Forelimb muscle (tissue), 1 donor: ENCODE data around the gene ATP2A2. TPM values are rescaled to one million over a fixed set of nuclear protein-coding genes. Genes with fewer than 3 reads are reported as not detected.

Source experiments
- DNase-seq: peaks from one replicate; pipeline ENCODE4 v3.0.0-alpha.2; 2013; ENCODE audit warnings: low read depth
- polyA plus RNA-seq: library from polyadenylated mRNA; unstranded; fragments of 120-200 nt; gene quantifications from one replicate; pipeline ENCODE4 v1.2.1, GENCODE V29; 2013; ENCODE audit not compliant: insufficient read length

ATP2A2 gene
- polyA plus RNA-seq, 1 donor: 635 TPM

- DNase-seq: no peak
Measured at GRCh38 chr12:110258466-110258865, 22.6 kb upstream of the ATP2A2 start.

- DNase-seq: no peak
Measured at GRCh38 chr12:110262442-110263388, 18.3 kb upstream of the ATP2A2 start.

GRCh38 chr12:110266381-110266960 lies 14.6 kb upstream of the ATP2A2 start:
- DNase-seq: no peak

- DNase-seq: peak; percentile 83
Measured at GRCh38 chr12:110266980-110267620, 13.9 kb upstream of the ATP2A2 start.

- DNase-seq: no peak
Measured at GRCh38 chr12:110269622-110270124, 11.4 kb upstream of the ATP2A2 start.

- no peak for DNase-seq
Measured at GRCh38 chr12:110270125-110270962, 10.7 kb upstream of the ATP2A2 start.

GRCh38 chr12:110271015-110271414 lies 10.0 kb upstream of the ATP2A2 start:
- DNase-seq: no peak

GRCh38 chr12:110277530-110278254 lies 3.4 kb upstream of the ATP2A2 start:
- no peak for DNase-seq

- no peak for DNase-seq
Measured at GRCh38 chr12:110278255-110278536, 2.9 kb upstream of the ATP2A2 start.

- DNase-seq: no peak
Measured at GRCh38 chr12:110279566-110280375, 1.3 kb upstream of the ATP2A2 start.

GRCh38 chr12:110280392-110280778 lies 662 bp upstream of the ATP2A2 start:
- no peak for DNase-seq

GRCh38 chr12:110281549-110282299 lies 677 bp downstream of the ATP2A2 start:
- DNase-seq: no peak

- DNase-seq: no peak
Measured at GRCh38 chr12:110282300-110282860, 1.3 kb downstream of the ATP2A2 start.

- no peak for DNase-seq
Measured at GRCh38 chr12:110282956-110283817, 2.1 kb downstream of the ATP2A2 start.

GRCh38 chr12:110284597-110284996 lies 3.5 kb downstream of the ATP2A2 start:
- DNase-seq: no peak

GRCh38 chr12:110286623-110287022 lies 5.6 kb downstream of the ATP2A2 start:
- no peak for DNase-seq

- DNase-seq: no peak
Measured at GRCh38 chr12:110287986-110288385, 6.9 kb downstream of the ATP2A2 start.

GRCh38 chr12:110289044-110289710 lies 8.1 kb downstream of the ATP2A2 start:
- no peak for DNase-seq
